IPS-18c (cell line): Measurements from ENCODE around the gene PTTG2.
"Not testable (repeated sequence)": the region's sequence is repeated elsewhere in the genome, so short reads cannot be mapped to it uniquely, and the experiment has no call there.

Experiments
- H3K4me3 ChIP-seq: 2 replicates; pipeline ENCODE4 v1.7.0; 2013; ENCODE audit warnings: low read depth, mild to moderate bottlenecking, low read length, moderate library complexity; ENCODE audit not compliant: insufficient read depth
- H3K9me3 ChIP-seq: one replicate; pipeline ENCODE4 v1.6.1; 2013; ENCODE audit warnings: mild to moderate bottlenecking, low read length, moderate library complexity; ENCODE audit not compliant: control insufficient read depth, insufficient read depth

Gene PTTG2

DNA sequence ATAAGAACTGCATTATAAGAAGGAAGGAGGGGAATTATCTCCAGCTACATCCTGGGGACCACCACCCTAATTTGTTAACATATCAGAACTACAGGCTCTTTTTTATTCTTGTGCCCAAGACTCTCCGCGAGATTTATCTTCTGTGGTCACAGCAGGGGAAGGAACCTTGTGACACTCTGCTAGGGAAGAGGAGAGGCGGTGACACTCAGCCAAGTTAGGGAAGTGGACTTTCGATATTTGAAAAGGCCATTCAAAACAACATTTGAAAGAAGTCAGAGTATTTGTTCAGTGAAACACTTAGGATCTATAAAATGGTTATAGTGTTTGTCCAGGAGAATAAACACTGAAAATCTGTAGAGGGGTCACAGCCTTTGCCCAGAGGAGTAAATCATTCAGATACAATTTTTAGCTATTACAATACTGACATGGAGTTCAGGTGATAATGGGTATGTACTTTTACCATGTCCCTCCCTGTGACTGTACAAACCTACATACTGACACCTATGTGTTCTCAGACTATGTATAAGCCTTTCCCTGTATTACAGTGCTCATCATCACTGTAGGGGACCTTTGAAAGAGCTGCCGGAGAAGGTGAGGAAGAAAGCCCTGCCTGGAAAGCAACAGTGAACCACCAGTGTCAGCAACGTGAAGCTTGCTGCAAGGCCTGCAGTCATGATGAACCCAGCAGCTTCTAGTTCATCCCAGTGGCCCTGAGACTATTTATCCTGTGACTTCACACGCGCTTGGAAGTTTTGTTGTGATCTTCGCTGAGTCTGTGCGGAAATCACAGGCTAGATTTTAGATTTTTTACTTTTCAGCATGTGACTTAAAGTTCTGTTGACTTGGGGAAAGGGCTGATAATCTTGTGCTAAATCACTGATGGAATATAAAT, 8.5 kb upstream of the PTTG2 start:
- H3K4me3 ChIP-seq, result no peak overlapping the region
- no peaks in the 10 kb centered on the region for H3K9me3 ChIP-seq

DNA sequence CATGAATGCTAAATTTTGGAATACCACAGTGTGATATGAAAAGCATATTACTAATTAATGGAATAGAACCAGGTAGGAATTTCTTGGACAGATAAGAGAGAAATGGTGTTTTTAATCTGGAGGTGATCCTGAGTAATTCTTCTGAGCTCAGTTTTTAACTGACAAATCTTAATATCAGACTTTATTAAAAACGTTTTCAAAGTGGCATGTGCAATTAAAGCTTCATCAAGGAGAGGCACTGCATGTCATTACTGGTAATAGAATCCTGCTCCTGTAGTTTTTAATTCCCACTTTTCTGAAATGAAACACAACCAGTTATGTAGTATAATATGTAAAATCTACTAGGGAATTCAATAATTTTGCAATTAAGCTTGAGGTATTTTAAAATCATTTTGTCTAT, 7.0 kb upstream of the PTTG2 start:
- Histone ChIP-seq H3K9me3 (no peaks in the 10 kb centered on the region), H3K4me3 (no peak overlapping the region)

- H3K4me3 ChIP-seq, result no peak overlapping the region
- no peaks in the 10 kb centered on the region for H3K9me3 ChIP-seq
Observed at GRCh38 chr4:37953620-37954293, 6.4 kb upstream of the PTTG2 start.

- no peak overlapping the region for H3K4me3 ChIP-seq
- no peaks in the 10 kb centered on the region for H3K9me3 ChIP-seq
Observed at GRCh38 chr4:37956941-37957340, 3.3 kb upstream of the PTTG2 start.

DNA sequence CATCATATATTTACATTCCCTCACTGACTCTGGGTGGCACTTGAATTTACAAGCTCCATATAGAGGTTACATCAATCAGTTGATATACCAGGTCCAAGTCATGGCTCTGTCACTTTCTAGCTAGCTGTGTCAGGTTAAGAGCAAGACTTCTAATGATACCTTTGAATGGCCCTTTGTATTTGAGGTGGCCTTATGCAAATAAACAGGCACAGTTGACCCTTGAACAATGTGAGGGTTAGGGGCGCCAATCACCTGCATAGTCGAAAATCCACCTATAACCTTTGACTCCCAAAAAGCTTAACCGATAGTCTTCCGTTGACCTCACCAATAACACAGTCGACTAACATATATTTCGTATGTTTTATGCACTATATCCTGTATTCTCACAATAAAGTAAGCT, 1.3 kb upstream of the PTTG2 start:
- peaks cover 4% of the 10 kb centered on the region for H3K9me3 ChIP-seq
- no peak overlapping the region for H3K4me3 ChIP-seq

DNA sequence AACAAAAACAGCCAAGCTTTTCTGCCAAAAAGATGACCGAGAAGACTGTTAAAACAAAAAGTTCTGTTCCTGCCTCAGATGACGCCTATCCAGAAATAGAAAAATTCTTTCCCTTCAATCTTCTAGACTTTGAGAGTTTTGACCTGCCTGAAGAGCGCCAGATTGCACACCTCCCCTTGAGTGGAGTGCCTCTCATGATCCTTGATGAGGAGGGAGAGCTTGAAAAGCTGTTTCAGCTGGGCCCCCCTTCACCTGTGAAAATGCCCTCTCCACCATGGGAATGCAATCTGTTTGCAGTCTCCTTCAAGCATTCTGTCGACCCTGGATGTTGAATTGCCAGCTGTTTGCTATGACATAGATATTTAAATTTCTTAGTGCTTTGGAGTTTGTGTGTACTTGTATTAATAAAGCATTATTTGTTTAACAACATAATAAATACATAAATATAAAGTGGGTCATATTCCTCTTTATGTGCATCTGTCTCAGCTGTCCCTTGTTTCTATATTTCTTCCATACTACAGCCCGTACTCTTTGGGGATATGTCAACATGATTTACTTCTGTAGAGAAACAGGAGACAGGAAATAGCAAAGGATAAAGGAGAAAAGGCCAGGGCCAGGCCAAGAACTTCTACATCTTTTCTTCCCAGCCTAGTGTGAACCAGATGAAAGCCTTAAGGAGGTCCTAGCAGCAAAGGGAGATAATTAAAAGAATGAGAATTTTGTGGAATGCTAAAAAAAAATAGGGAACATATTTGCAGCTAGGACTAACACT, 667 bp downstream of the PTTG2 start:
- Histone ChIP-seq H3K4me3 (no peak overlapping the region), H3K9me3 (peaks cover 4% of the 10 kb centered on the region)

DNA sequence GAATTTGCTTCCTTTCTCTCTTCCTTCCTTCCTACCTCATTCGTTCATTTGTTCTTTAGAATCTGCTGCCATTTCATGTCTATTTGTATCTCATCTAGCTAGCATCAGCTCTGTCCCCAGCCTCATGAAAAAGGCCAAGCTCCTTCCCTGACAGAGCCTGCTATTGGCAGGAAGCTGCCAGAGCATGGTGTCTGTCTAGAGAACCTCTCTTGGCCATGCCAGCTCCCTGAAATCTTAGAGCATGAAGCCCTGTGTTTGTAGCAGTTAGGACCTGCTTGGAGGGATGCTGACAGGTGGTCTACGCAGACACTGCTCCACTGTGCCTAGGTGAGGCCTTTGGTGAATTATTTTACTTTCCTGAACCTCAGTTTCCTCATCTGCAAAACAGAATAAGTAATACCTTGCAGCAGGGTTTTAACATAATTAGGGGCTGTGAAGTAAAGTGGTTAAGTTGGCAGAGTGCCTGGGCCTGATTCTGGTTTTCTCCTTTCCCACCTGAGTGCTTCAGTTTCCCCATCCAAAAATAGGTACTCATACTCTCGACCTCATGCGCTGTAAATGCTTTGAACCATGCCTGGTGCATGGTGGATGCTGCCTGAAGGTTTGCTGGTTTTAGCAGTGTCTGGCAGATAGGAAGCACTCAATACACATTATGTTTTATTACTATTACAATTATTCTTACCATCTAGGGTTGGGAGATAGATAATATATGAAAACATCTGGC, 4.7 kb downstream of the PTTG2 start:
- Histone ChIP-seq H3K4me3 (no peak overlapping the region), H3K9me3 (peaks cover 4% of the 10 kb centered on the region)

DNA sequence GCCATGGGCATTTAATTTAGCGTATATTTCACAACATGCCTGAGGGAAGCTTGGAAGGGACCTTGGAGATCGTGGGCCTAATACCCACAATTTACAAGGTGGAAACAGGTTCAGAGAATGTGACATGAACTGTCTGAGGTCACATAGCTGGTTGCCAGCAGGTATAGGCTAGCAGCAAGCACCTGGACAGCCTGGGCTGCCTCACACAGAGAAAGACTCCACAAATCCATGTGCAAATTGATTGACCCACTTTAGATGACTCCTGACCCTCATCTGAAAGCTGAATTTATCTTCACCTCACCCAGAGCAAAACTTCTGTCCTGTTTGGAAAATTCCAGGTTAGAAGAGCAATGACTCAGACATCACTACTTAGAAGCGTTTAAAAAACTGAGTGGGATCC, 5.8 kb downstream of the PTTG2 start:
- H3K4me3 ChIP-seq, result no peak overlapping the region; the same call in 1 of the 2 replicates
- H3K9me3 ChIP-seq, result peaks cover 4% of the 10 kb centered on the region

- H3K9me3 ChIP-seq, result peaks cover 7% of the 10 kb centered on the region
Observed at GRCh38 chr4:37967736-37968135, 7.5 kb downstream of the PTTG2 start.

GRCh38 chr4:37968747-37969146, 8.5 kb downstream of the PTTG2 start:
- H3K9me3 ChIP-seq, result peaks cover 3% of the 10 kb centered on the region

More at GRCh38 chr4:37967736-37968135, 7.5 kb downstream of the PTTG2 start:
- no peak overlapping the region for H3K4me3 ChIP-seq

GRCh38 chr4:37970702-37971101, 10.5 kb downstream of the PTTG2 start:
- peaks cover 3% of the 10 kb centered on the region for H3K9me3 ChIP-seq
- no peak overlapping the region for H3K4me3 ChIP-seq

More at GRCh38 chr4:37968747-37969146, 8.5 kb downstream of the PTTG2 start:
- no peak overlapping the region for H3K4me3 ChIP-seq

GRCh38 chr4:37971202-37971601, 11.0 kb downstream of the PTTG2 start:
- no peak overlapping the region for H3K4me3 ChIP-seq

GRCh38 chr4:37973441-37973840, 13.2 kb downstream of the PTTG2 start:
- no peak overlapping the region for H3K4me3 ChIP-seq
- peaks cover 3% of the 10 kb centered on the region for H3K9me3 ChIP-seq

More at GRCh38 chr4:37971202-37971601, 11.0 kb downstream of the PTTG2 start:
- H3K9me3 ChIP-seq, result peaks cover 3% of the 10 kb centered on the region

DNA sequence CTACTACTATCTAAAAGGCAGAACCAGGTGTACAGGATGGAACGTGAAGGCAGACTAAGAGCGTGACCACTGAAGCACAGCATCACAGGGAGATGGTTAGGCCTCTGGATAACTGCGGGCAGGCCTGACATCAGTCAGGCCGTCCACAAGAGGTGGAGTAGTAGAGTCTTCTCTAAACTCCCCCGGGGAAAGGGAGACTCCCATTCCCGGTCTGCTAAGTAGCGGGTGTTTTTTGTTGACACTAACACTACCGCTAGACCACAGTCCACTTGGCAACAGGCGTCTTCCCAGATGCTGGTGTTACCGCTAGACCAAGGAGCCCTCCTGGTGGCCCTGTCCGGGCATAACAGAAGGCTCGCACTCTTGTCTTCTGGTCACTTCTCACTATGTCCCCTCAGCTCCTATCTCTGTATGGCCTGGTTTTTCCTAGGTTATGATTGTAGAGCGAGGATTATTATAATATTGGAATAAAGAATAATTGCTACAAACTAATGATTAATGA, 15.2 kb downstream of the PTTG2 start:
- not testable (repeated sequence) for H3K9me3 ChIP-seq

DNA sequence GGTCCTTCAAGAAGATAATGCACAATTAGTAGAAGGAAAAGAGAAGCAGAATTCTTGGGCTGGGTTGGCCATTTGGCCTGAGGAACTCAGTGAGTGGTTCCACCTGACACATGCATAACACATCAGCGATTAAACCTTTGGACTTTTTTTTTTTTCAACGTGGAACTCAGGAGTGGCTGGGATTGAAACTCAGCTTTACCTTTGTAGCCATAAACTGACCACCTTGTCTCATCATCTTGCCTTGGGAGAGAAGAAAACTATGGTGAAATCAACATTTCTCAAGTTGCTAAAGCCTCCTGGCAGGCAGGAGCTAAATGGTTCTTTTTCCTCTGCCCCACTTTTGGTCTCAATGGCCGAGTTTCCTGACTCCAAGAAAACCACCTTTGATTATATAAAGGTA, 16.3 kb downstream of the PTTG2 start:
- H3K4me3 ChIP-seq, result peak overlapping the region; percentile 49; the same call in 1 of the 2 replicates
- H3K9me3 ChIP-seq, result no peaks in the 10 kb centered on the region

More for the DNA sequence above, 15.2 kb downstream of the PTTG2 start:
- not testable (repeated sequence) for H3K4me3 ChIP-seq

GRCh38 chr4:37976991-37977470, 16.8 kb downstream of the PTTG2 start:
- H3K4me3 ChIP-seq, result peak overlapping the region; percentile 73
- H3K9me3 ChIP-seq, result no peaks in the 10 kb centered on the region
